HL-60/S4 treated with retinoic acid at 250 ng/mL for 4 days and 3 days (cell line): Measurements from ENCODE around the gene SPAST.
"Not testable (repeated sequence)": the region's sequence is repeated elsewhere in the genome, so short reads cannot be mapped to it uniquely, and the experiment has no call there.

Experiments used
- in situ Hi-C: fragments of 300-500 bp; cut with MboI; formaldehyde crosslinking; loops from 2 replicates; pipeline ENCODE4 v1.7.0; 2022; ENCODE audit warnings: low sequenced_read_pairs

SPAST gene

GRCh38 chr2:32124660-32125059 lies 61.3 kb downstream of the SPAST start:
- in situ Hi-C loops: no loop called here

GRCh38 chr2:32128636-32129035 lies 65.3 kb downstream of the SPAST start:
- in situ Hi-C loops: no loop called here

GRCh38 chr2:32129086-32129485 lies 65.7 kb downstream of the SPAST start:
- in situ Hi-C loops: no loop called here

DNA sequence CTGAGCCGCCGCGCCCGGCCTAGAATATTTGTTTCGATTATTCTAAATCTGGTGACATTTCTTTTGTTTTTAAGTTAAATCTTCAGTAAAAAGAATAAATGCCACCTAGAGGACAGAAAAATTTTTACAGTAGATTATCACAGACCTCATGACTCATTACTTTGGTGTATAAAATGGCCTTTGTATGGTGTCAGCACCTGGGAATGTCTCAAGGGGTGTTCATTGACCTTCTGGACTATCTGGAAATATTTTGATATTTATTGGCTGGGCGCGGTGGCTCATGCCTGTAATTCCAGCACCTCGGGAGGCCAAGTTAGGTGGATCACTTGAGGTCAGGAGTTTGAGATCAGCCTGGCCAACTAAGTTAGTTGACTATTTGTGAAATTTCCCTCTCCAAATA lies 72.1 kb downstream of the SPAST start:
- in situ Hi-C loops: no loop called here

GRCh38 chr2:32136097-32136496 lies 72.7 kb downstream of the SPAST start:
- in situ Hi-C loops: no loop called here

- in situ Hi-C loops: not testable (repeated sequence)
Measured at GRCh38 chr2:32151544-32151943, 88.2 kb downstream of the SPAST start.

DNA sequence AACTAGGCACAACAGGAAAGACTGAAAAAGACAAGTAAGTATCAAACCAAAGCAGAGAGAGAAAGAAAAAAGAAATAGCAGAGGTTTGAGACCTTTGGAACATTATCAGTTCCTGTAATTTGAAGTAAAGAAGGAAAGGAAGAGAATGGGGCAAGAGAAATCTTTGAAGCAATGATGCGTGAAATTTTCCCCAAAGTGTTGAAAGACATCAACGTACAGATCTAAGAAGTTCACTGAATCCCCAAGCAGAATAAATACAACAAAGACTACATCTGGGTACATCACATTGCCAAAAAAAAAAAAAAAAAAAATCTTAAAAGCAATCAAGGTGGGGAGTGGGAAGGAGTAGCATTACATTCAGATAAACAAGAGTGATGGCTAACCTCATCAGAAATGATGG lies 96.3 kb downstream of the SPAST start:
- in situ Hi-C loops: no loop called here

DNA sequence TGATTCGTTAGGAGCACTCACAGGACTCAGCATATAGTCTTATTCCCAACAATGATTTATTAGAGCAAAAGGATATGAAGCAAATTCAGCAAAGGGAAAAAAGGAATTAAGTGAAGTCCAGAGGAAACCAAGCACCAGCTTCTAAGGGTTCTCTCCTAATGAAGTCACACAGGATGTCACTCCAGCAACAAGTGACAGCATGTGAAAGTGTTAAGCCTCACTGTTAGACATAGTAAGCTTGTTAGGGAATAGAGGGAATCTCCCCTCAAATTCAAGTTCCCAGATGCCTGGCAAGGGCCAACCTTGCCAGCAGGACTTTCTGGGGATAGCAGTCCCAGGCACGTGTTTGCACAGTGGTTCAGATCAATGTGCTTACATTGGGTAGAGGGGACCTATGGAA lies 97.9 kb downstream of the SPAST start:
- in situ Hi-C loops: no loop called here

- in situ Hi-C loops: not testable (repeated sequence)
Measured at GRCh38 chr2:32164254-32164653, 100.9 kb downstream of the SPAST start.

DNA sequence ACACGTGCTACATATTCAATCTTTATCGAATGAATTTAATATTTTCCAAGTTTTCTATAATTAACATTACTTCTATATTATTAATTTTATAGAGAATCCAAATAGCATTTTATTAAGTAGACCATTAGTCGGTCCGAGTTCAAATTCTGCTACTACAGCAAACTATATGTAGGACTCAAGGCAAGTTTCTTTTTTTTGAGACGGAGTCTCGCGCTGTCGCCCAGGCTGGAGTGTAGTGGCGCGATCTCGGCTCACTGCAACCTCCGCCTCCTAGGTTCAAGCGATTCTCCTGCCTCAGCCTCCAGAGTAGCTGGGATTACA lies 101.6 kb downstream of the SPAST start:
- in situ Hi-C loops: not testable (repeated sequence)

GRCh38 chr2:32166115-32166574 lies 102.8 kb downstream of the SPAST start:
- in situ Hi-C loops: no loop called here

GRCh38 chr2:32168513-32168912 lies 105.2 kb downstream of the SPAST start:
- in situ Hi-C loops: no loop called here

- in situ Hi-C loops: no loop called here
Measured at GRCh38 chr2:32172870-32173269, 109.5 kb downstream of the SPAST start.

DNA sequence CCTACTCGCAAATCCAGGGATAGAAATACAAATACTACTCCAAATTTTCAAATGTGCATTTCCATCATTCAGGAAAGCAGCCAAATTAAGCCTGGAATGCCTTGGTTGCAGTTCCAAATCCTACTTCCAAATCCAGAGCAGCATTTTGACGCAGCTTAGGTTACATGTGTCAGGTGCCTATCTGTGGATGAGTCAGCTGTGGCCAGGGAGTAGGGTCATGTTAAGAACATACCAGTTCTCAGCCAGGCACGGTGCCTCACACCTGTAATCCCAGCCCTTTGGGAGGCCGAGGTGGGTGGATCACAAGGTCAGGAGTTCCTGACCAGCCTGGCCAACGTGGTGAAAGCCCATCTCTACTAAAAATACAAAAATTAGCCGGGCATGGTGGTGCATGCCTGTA lies 119.3 kb downstream of the SPAST start:
- in situ Hi-C loops: no loop called here

DNA sequence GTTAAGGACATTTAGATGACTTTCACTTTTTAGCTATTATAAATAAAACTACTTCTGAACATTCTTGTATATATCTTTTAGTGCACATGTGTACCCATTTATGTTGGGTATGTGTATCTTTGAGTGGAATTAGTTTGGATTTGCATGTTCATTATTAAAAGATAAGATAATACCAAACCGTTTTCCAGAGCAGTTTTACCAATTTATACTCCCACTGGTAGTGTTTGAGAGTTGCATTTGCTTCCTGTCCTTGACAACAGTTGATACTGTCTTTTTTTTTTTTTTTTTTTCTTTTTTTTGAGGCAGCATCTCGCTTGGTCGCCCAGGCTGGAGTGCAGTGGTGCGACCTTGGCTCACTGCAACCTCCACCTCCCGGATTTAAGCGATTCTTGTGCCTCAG lies 125.7 kb downstream of the SPAST start:
- in situ Hi-C loops: no loop called here

GRCh38 chr2:32192418-32192817 lies 129.1 kb downstream of the SPAST start:
- in situ Hi-C loops: no loop called here

DNA sequence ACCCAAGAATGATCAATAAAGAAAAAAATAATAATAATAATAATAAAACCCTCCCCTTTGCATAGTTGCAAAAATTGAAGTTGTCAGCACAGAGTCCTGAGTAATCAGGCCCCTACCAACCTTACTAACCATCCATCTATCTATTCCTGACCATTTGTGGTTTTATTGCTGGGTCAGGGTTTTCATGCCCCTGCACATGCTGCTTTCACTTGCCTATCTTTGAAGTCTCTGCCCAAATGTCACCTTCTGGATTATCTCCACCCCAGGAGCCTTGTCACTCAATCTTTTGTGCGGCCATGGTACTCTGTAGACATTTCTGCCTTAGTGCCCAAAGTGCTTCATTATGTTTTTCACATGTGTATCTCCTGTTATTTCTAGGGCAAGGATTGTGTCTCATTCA lies 137.5 kb downstream of the SPAST start:
- in situ Hi-C loops: no loop called here

DNA sequence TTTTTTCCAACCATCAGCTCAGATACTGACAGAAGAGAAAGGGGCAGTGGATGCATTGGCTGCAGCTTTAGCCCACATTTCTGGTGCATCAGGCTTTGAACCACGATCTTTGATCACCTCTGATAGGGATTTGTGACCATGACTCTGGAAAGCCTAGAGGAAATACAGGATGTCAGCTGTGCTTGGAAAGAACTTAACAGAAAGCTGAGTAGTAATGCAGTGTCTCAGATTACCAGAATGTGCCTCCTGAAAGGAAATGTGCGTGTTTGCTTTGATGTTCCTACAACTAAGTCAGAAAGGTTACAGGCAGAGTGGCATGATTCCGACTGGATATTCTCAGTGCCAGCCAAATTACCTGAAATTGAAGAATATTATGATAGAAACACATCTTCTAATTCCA lies 140.1 kb downstream of the SPAST start:
- in situ Hi-C loops: not testable (repeated sequence)
